ENCODE data around the gene PIGZ. TPM values are rescaled to one million over a fixed set of nuclear protein-coding genes. Genes with fewer than 3 reads are reported as not detected.

PIGZ gene
- total RNA-seq, 2 donors from 2014 or later = 63.7 to 126 TPM

GRCh38 chr3:196920733-196921132 is 47.9 kb downstream of the PIGZ start:
- Histone ChIP-seq H3K4me1 (no peaks in the 10 kb centered on the region), H3K27ac (no peak overlapping the region), H3K4me3 (no peak overlapping the region), H3K36me3 (peaks cover 3% of the 10 kb centered on the region), H3K9me3 (no peaks in the 10 kb centered on the region), H3K27me3 (no peaks in the 10 kb centered on the region), H3K9ac (ENCODE audit: low read depth in 2 of 2, low read length in 2 of 2) (no peak overlapping the region)
- no peak for TF ChIP-seq CTCF (IDR thresholded peaks at IDR 0.05)
- intact Hi-C loops (cut with DNase I) = no loop called here
- no peak for DNase-seq

- no peak for TF ChIP-seq CTCF (IDR thresholded peaks at IDR 0.05)
- H3K36me3 ChIP-seq = peaks cover 3% of the 10 kb centered on the region
- DNase-seq = no peak
- intact Hi-C loops (cut with DNase I) = no loop called here
- no peaks in the 10 kb centered on the region for H3K27me3 ChIP-seq
- H3K4me3 ChIP-seq = no peak overlapping the region
- no peak overlapping the region for H3K9ac ChIP-seq (ENCODE audit: low read depth in 2 of 2, low read length in 2 of 2)
- H3K9me3 ChIP-seq = no peaks in the 10 kb centered on the region
- H3K27ac ChIP-seq = no peak overlapping the region
- no peaks in the 10 kb centered on the region for H3K4me1 ChIP-seq
Measured at GRCh38 chr3:196918968-196919367, 49.7 kb downstream of the PIGZ start.

GRCh38 chr3:196916995-196917394 is 51.6 kb downstream of the PIGZ start:
- Histone ChIP-seq H3K9ac (ENCODE audit: low read depth in 2 of 2, low read length in 2 of 2) (no peak overlapping the region), H3K36me3 (peaks cover 3% of the 10 kb centered on the region), H3K4me1 (no peaks in the 10 kb centered on the region), H3K9me3 (no peaks in the 10 kb centered on the region), H3K4me3 (no peak overlapping the region), H3K27me3 (no peaks in the 10 kb centered on the region), H3K27ac (no peak overlapping the region)
- no peak for TF ChIP-seq CTCF (IDR thresholded peaks at IDR 0.05)
- no peak for DNase-seq
- intact Hi-C loops (cut with DNase I) = no loop called here

- no peaks in the 10 kb centered on the region for H3K9me3 ChIP-seq
- TF ChIP-seq CTCF (IDR thresholded peaks at IDR 0.05) = no peak
- intact Hi-C loops (cut with DNase I) = no loop called here
- H3K4me1 ChIP-seq = no peaks in the 10 kb centered on the region
- H3K36me3 ChIP-seq = peaks cover 3% of the 10 kb centered on the region
- no peak for DNase-seq
- H3K27ac ChIP-seq = no peak overlapping the region
- no peaks in the 10 kb centered on the region for H3K27me3 ChIP-seq
- H3K9ac ChIP-seq (ENCODE audit: low read depth in 2 of 2, low read length in 2 of 2) = no peak overlapping the region
- no peak overlapping the region for H3K4me3 ChIP-seq
Measured at GRCh38 chr3:196916221-196916620, 52.4 kb downstream of the PIGZ start.

- TF ChIP-seq CTCF (IDR thresholded peaks at IDR 0.05) = no peak
Measured at GRCh38 chr3:196915375-196915774, 53.3 kb downstream of the PIGZ start.

GRCh38 chr3:196914866-196915265 is 53.8 kb downstream of the PIGZ start:
- intact Hi-C loops (cut with DNase I) = no loop called here
- TF ChIP-seq CTCF (IDR thresholded peaks at IDR 0.05) = no peak
- Histone ChIP-seq H3K4me3 (no peak overlapping the region), H3K27me3 (no peaks in the 10 kb centered on the region), H3K9ac (ENCODE audit: low read depth in 2 of 2, low read length in 2 of 2) (no peak overlapping the region), H3K9me3 (no peaks in the 10 kb centered on the region), H3K36me3 (peaks cover 3% of the 10 kb centered on the region), H3K4me1 (no peaks in the 10 kb centered on the region), H3K27ac (no peak overlapping the region)
- DNase-seq = no peak

More at GRCh38 chr3:196915375-196915774, 53.3 kb downstream of the PIGZ start:
- intact Hi-C loops (cut with DNase I) = no loop called here
- no peak overlapping the region for H3K27ac ChIP-seq
- no peak overlapping the region for H3K4me3 ChIP-seq
- DNase-seq = no peak
- H3K4me1 ChIP-seq = no peaks in the 10 kb centered on the region
- no peaks in the 10 kb centered on the region for H3K27me3 ChIP-seq
- H3K9me3 ChIP-seq = no peaks in the 10 kb centered on the region
- no peak overlapping the region for H3K9ac ChIP-seq (ENCODE audit: low read depth in 2 of 2, low read length in 2 of 2)
- peaks cover 3% of the 10 kb centered on the region for H3K36me3 ChIP-seq
